Breast epithelium (tissue), 4 donors: ENCODE measurements around the gene CLTB. TPM values are rescaled to one million over a fixed set of nuclear protein-coding genes. Genes with fewer than 3 reads are reported as not detected.

ENCODE experiments used
- DNase-seq, 2 donors: peaks; one replicate each; pipeline ENCODE4 v3.0.0-alpha.2; 2019; ENCODE audit warnings: low spot score in 2 of 2
- H3K27ac ChIP-seq, 2 donors: fragments of 200-600 bp; sonication (generic) in 1 of 2; one replicate each; pipeline ENCODE4 v1.5.1; 2016 to 2019; ENCODE audit warnings: mild to moderate bottlenecking in 1 of 2
- H3K27me3 ChIP-seq, 2 donors: fragments of 200-600 bp; sonication (generic) in 1 of 2; one replicate each; pipeline versions ENCODE4 v1.5.1 to v1.6.0; 2017 to 2019; ENCODE audit warnings: control low read depth in 1 of 2, mild to moderate bottlenecking in 1 of 2
- H3K36me3 ChIP-seq: fragments of 200-600 bp; one replicate; pipeline ENCODE4 v1.5.1; 2019
- H3K4me1 ChIP-seq, 2 donors: fragments of 200-600 bp; sonication (generic); one replicate each; pipeline ENCODE4 v1.5.1; 2016 to 2019; ENCODE audit warnings: control low read depth in 1 of 2
- H3K4me3 ChIP-seq, 3 donors: fragments of 200-600 bp; sonication (generic); 1 replicate in 2 of 3; 2 replicates in 1 of 3; pipeline ENCODE4 v1.5.1; 2016 to 2019; ENCODE audit warnings: mild to moderate bottlenecking in 3 of 3, moderate library complexity in 2 of 3
- H3K9me3 ChIP-seq, 2 donors: fragments of 200-600 bp; sonication (generic) in 1 of 2; one replicate each; pipeline ENCODE4 v1.5.1; 2016 to 2019; ENCODE audit warnings: control low read depth in 1 of 2
- CTCF ChIP-seq, 3 donors: fragments of 450-650 bp; IDR thresholded peaks; one replicate each; pipeline ENCODE4 v1.5.1; 2016 to 2017; ENCODE audit warnings: antibody characterized with exemption in 3 of 3, mild to moderate bottlenecking in 3 of 3, moderate library complexity in 3 of 3
- POLR2A ChIP-seq: fragments of 450-650 bp; IDR thresholded peaks from one replicate; pipeline ENCODE4 v1.6.1; 2016; ENCODE audit warnings: antibody characterized with exemption, mild to moderate bottlenecking, moderate library complexity
- POLR2AphosphoS5 ChIP-seq, 3 donors: sonication (generic); formaldehyde crosslinking; IDR thresholded peaks; one replicate each; pipeline ENCODE4 v1.6.1; 2017; ENCODE audit warnings: antibody characterized with exemption in 3 of 3
- intact Hi-C: fragments of 100-400 bp; cut with DNase I; formaldehyde crosslinking; loops from one replicate; pipeline ENCODE4 v1.15.1; 2023; ENCODE audit warnings: low total_unique reads
- total RNA-seq, 3 donors: library from RNA; depleted of rRNA; stranded (reverse); fragments of >200 nt; gene quantifications; one replicate each; pipeline ENCODE4 v1.1.0, GENCODE V29; 2016

The CLTB gene
- total RNA-seq, 3 donors from 2014 or later = 91.0 to 122 (median 121) TPM

DNA sequence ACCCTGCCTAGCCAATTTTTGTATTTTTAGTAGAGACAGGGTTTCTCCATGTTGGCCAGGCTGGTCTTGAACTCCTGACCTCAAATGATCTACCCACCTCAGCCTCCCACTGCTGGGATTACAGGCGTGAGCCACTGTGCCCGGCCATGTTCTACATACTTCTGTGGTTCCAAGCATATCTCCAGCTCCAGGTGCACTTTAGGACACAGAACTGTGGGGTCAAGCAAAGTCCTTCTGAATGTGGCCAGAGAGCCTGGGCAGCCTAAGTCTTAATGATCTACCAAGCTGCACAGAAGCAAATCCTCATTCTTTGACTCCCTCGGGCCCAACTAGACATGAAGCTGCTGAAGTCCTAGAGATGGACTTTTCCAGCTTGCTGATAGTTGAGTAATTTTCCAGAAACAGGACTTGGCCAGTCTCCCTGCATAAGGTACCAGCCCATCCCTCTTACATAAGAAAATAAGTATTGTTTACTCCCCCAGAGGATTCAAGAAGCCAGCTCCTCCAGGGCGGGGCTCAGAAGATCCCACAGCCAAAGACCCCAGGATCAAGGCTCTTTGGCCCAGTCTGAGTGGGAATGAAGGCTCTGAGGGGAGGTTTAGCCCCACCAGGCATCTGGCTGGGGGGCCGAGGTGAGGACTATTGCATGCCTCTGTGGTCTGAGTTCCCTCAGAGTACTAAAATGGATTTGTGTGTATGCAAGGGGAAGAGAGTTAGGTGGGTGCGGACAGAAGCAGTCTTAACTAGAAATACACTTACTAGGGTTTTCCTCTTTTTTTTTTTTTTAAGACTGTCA, 8.7 kb downstream of the CLTB start:
- intact Hi-C loops = loop anchor here (1.0 kb wide), 1 partner anchor 32 kb away; no protein-coding TSS in a partner anchor
- H3K27ac ChIP-seq = no peak overlapping the region
- H3K4me1 ChIP-seq = no peaks in the 10 kb centered on the region
- TF ChIP-seq POLR2AphosphoS5 (IDR thresholded peaks at IDR 0.05) (no peak), CTCF (IDR thresholded peaks at IDR 0.05) (no peak), POLR2A (no peak)
- no peaks in the 10 kb centered on the region for H3K36me3 ChIP-seq
- no peak for DNase-seq
- H3K27me3 ChIP-seq = no peaks in the 10 kb centered on the region
- H3K4me3 ChIP-seq = no peak overlapping the region
- H3K9me3 ChIP-seq = no peaks in the 10 kb centered on the region

- intact Hi-C loops = no loop called here
- H3K27me3 ChIP-seq = no peaks in the 10 kb centered on the region
- no peaks in the 10 kb centered on the region for H3K4me1 ChIP-seq
- DNase-seq = no peak
- no peaks in the 10 kb centered on the region for H3K9me3 ChIP-seq
- TF ChIP-seq CTCF (IDR thresholded peaks at IDR 0.05) = no peak
- no peak for TF ChIP-seq POLR2AphosphoS5 (IDR thresholded peaks at IDR 0.05)
- no peak for TF ChIP-seq POLR2A
- no peaks in the 10 kb centered on the region for H3K36me3 ChIP-seq
- no peak overlapping the region for H3K27ac ChIP-seq
- no peak overlapping the region for H3K4me3 ChIP-seq
Measured at GRCh38 chr5:176406436-176407052, 9.8 kb downstream of the CLTB start.

GRCh38 chr5:176405656-176406435, 10.5 kb downstream of the CLTB start:
- Histone ChIP-seq H3K36me3 (no peaks in the 10 kb centered on the region), H3K27ac (no peak overlapping the region), H3K9me3 (no peaks in the 10 kb centered on the region), H3K4me3 (no peak overlapping the region), H3K27me3 (no peaks in the 10 kb centered on the region), H3K4me1 (no peaks in the 10 kb centered on the region)
- TF ChIP-seq POLR2A = no peak
- TF ChIP-seq CTCF (IDR thresholded peaks at IDR 0.05) = no peak
- TF ChIP-seq POLR2AphosphoS5 (IDR thresholded peaks at IDR 0.05) = no peak
- DNase-seq = no peak
- intact Hi-C loops = no loop called here

- H3K4me3 ChIP-seq = no peak overlapping the region
- H3K36me3 ChIP-seq = no peaks in the 10 kb centered on the region
- no peaks in the 10 kb centered on the region for H3K27me3 ChIP-seq
- DNase-seq = no peak
- intact Hi-C loops = no loop called here
- H3K9me3 ChIP-seq = no peaks in the 10 kb centered on the region
- H3K27ac ChIP-seq = no peak overlapping the region
- no peak for TF ChIP-seq CTCF (IDR thresholded peaks at IDR 0.05)
- no peak for TF ChIP-seq POLR2AphosphoS5 (IDR thresholded peaks at IDR 0.05)
- TF ChIP-seq POLR2A = no peak
- H3K4me1 ChIP-seq = no peaks in the 10 kb centered on the region
Measured at GRCh38 chr5:176401281-176402205, 14.8 kb downstream of the CLTB start.
